Medulla oblongata (tissue), 1 donor: ENCODE data around the gene TRIM31.

Experiments used
- DNase-seq: peaks from one replicate; pipeline ENCODE4 v3.0.0-alpha.2; 2015; ENCODE audit errors: extremely low spot score

Gene TRIM31

GRCh38 chr6:30113003-30113759 is at the start of gene TRIM31:
TRIM31 (minus strand) TSS chr6:30113090; CDS start chr6:30112805, 285 bp downstream.
- DNase-seq = no peak

DNA sequence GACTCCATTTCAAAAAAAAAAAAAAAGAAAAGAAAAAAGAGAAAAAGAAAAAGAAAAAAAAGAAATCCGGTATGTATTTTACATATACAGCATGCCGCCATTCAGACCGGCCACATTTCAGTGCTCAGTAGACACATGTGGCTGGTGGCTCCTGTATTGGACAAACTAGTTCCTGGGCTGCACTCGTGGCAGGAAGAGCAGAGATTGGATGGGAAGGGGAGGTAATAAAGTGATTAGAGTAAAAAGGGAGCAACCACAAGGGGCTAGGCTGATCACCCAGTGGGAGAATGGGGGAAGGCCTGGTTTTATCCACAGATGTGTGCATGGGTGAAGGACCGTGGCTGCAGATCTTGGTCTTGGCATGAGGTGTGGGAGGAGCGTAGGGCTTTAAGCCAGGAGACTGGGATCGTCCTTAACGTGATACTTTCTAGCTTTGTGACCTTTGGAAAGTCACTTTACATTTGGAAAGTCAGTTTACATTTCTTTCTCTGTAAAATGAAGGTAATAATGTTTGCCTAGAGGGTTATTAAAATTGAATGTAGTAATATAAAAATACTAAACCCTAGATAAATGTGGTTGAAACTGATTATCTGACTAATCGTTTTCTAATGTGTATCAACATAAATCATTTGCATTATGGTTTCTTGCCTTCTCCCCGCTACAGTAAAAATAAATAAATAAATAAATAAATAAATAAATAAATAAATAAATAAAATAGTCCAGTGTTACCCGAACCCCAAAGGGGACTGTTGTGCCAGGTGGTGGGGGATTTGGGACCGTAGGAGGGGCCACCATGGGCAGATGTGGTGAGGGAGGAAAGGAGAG is 49.6 kb upstream of the TRIM31 start:
- DNase-seq = no peak

DNA sequence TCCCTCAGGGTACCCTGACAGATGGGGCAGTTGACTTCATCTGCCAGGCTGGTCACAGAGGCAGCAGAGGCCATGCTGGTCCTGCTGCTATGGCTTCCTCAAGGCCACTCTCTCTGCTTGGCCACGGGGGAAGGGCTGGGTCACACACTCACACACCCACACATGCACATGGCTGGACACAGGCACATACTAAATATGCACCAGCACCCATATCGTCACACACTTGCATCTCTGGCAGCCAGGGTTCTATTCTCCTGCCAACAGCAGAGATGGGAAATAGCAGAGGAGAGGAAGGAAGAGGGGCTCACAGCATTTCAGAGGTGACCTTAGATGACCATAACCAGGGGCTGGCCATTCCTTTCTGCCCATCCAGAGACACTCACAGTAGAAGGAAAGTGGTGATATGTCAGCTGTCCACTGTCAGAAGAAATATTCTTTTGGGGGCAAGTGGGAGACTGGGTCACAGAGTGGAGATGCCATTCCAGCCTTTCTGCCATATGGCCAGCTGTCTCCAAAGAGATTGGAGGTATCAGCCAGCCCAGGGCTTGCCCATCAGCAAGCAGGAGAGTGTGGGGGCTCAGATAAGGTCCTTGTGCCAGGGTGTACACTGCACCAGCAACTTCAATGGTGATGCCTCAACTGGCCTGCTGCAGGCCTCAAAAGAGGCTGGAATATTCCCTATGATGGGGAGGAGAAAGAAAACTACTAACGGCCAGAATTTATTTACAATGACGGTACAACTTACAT is 48.1 kb upstream of the TRIM31 start, which contains the start of gene TRIM10:
TRIM10 (minus strand) TSS at position 427 of the 747 bp plus-strand sequence; CDS start at position 74, 353 bp downstream.
- DNase-seq = no peak

- DNase-seq = no peak
These were observed 47.3 kb upstream of the TRIM31 start for GRCh38 chr6:30160008-30160784.

- DNase-seq = no peak
These were observed 45.7 kb upstream of the TRIM31 start for GRCh38 chr6:30158475-30159040.

- DNase-seq = no peak
These were observed 45.1 kb upstream of the TRIM31 start for GRCh38 chr6:30157999-30158398.

GRCh38 chr6:30157581-30157980 is 44.7 kb upstream of the TRIM31 start:
- no peak for DNase-seq

- no peak for DNase-seq
These were observed 43.9 kb upstream of the TRIM31 start for GRCh38 chr6:30156774-30157173.

DNA sequence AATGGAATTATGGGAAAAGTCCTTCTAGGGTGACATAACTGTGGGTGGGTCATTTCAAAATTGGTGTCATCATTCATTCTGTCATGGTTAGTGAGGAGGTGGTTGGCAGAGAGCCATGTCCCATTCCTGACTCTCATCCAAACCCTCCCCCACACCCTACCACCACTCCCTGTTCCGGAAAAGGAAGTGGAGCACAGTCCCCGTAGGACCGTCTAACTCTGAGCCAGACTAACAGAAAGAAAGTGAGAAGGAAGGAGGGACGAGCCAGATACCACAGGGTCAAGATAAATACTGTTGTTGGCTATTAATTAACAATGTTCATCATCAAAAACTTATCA is 43.3 kb upstream of the TRIM31 start:
- no peak for DNase-seq

GRCh38 chr6:30155520-30156261 is 42.8 kb upstream of the TRIM31 start:
- no peak for DNase-seq

DNA sequence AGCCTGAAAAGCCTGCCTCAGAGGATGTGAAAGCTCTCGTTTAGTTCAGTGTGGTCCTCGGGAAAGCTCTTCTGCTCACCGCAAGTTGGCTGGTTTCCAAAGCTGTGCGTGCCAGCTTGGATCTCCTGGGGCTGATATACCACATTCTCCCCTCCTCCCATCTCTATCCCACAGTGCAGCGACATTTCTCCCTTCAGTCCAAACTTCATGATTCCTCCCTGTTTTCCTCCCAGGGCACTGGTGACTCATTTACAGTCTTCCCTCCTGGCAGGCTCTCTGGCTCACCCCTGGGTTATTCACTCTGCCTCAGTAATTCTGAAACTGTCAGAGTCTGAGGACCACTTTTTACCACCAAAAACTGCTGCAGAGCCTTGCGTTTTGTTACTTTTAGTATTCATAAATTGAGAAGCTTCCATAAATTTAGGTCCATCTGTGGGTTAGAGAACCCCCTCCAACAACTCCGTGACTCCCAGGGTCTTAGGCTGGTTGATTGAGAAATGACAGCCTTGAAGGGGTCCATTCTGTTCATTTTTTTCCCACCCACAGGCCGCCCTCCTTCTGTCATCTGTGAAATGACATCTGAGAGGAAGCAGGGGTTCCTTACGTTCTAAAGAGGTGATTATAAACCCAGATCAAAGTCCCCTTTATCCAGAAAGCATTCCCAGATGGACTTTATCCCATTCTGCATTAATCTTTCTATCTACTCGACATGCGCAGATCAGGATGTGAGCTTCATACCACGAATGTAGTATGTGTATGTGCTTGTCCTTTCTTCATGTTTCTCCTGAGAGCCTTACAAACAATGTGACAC is 42.0 kb upstream of the TRIM31 start:
- no peak for DNase-seq

DNA sequence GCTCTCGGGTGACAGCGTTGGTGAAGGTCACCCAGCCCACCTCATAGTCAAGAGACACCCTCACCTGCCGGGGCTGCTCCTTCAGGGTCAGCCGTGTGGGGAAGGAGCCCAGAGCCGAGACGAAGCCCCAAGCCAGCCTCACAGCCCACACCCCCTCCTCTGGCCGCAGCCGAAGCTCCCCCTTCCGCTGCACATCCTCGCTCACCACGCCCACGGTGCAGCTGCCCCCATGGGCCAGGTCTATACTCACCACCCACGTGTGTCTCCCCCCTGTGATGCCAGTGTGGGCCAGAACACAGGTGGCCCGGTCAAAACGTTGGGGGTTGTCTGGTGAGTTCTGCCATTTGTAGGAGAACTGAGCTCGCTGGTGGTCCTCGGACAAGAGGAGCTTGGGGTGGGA is 41.2 kb upstream of the TRIM31 start:
- no peak for DNase-seq

DNA sequence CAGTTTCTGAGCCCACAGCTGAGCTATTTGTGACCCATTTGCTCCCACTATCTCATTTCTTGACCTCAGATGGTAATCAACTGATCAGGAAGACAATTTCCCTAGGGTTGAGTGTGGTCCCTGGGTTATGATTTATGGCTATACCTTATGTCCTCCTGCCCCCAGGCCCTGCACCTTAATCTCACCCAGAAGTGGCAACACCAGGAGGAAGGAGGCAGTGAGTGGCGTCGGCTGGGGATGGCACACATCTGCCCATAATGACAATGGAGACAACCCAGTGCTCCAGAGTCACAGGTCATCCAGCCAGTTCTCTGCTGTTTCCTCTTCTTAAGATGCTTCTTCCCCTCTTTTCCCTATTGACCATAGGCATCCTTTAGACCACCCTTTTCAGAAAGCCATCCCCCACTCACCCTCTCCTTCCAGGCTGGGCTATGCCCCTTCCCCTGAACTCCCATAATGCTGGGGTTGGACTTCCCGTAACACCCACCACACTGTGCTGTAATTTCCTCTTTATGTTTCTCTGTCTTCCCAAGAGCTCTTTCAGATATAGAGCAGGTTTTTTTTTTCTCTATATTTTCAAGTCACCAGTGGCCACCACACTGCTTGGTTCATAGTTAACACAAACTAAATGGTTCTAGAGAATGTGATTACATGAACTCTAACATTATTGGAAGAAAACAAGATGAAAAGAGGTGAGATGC is 40.2 kb upstream of the TRIM31 start:
- no peak for DNase-seq

DNA sequence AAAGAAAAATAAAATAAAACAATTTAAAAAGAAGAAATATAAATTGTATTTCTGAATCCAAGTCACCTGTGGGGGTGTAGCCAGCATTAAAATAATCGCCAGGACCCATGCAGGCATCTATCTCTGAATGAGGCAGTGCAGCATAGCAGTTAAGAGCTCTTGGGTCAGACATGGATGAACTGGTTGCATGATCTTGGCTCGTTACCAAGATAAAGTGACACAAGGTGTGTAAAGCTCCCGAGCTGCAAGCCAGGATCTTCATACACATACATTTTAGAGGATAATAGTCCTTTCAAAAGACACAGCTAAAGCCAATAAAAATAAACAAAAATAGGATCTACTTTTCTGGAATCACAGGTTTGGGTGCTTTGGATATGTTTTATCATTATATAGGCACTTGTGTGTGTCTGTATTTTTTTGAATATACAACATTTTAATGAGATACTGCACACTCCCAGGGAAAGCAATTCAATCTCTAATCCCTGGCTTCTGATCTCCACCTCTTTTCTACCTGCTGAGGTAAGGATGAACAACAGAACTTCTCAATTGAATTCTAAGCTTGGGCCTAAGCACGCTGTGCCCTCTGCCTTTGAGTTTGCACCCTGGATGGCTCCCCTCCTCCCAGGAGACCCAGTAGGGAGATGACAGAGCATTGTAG is 39.3 kb upstream of the TRIM31 start:
- no peak for DNase-seq

DNA sequence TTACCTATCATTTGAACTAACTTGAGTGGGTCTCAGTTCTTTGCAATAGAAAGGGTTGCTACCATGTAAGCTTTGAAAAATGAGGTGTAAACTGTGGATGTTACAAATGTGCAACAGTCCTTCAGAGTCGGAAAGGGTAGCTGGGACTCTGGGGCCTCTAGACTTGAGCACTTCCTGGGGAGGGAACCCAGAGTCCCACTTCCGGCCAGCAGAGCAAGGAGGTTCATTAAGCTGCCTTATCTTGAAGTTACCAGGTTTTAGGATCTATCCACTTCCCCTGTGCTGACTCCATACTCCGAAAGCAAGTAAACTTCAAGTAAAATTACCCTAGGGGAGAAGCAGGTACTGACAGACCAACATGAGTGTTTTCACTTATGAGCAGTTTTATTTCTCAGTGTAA is 38.7 kb upstream of the TRIM31 start:
- no peak for DNase-seq

GRCh38 chr6:30150671-30151395 is 37.9 kb upstream of the TRIM31 start:
- DNase-seq = no peak

DNA sequence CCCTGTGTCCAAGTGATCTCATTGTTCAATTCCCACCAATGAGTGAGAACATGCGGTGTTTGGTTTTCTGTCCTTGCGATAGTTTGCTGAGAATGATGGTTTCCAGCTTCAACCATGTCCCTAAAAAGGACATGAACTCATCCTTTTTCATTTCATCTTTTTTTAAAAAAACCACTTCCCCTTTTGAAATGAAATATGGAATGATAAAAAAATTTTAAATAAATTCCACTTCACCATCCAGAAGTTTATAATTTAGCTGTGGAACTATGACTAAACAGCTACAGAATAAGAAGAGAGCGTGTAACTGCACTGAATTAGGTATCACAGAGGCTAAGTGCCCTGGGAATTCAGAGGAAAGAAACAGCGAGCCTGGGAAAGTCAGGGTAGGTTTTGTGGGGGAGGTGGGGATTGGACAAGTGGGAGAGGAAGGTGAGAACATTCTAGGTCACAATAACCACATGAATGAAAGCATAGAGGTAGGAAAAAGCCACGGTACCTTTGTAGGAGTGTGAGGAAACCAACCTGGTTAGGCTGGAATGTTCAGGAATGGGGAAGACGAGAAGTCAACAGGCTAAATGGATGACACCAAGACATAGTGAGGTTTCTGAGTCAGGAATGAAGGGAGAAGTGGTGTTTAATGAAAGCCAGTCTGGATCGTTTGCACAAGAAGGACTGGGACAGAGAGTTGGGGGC is 37.1 kb upstream of the TRIM31 start:
- no peak for DNase-seq
